K562 (cell line): ENCODE results near the gene MDM4. TPM values are rescaled to one million over a fixed set of nuclear protein-coding genes. Genes with fewer than 3 reads are reported as not detected.

Source experiments
- E4F1 ChIP-seq: fragments of 250-450 bp; sonication (Bioruptor Pico); IDR thresholded peaks from 2 replicates; pipeline ENCODE4 v1.5.0; 2021; ENCODE audit warnings: mild to moderate bottlenecking, borderline replicate concordance
- FOXA1 ChIP-seq: fragments of 450-650 bp; IDR thresholded peaks from 2 replicates; pipeline ENCODE4 v1.6.1; 2016; ENCODE audit warnings: mild to moderate bottlenecking, borderline replicate concordance
- HNRNPLL ChIP-seq: fragments of 200-400 bp; formaldehyde crosslinking; IDR thresholded peaks from 2 replicates; pipeline ENCODE4 v1.6.1; 2017; ENCODE audit warnings: low read length, low read depth, mild to moderate bottlenecking; ENCODE audit not compliant: poor library complexity, severe bottlenecking
- ILF3 ChIP-seq: fragments of 450-650 bp; IDR thresholded peaks from 2 replicates; pipeline ENCODE4 v1.6.1; 2018; ENCODE audit warnings: antibody characterized with exemption, mild to moderate bottlenecking, moderate library complexity, borderline replicate concordance
- IRF9 ChIP-seq: fragments of 450-650 bp; IDR thresholded peaks from 2 replicates; pipeline ENCODE4 v1.6.1; 2016; ENCODE audit warnings: missing biosample characterization, missing genetic modification characterization
- SIN3A ChIP-seq, 2 experiments: fragments of 150-350 bp in 1 of 2; IDR thresholded peaks; 2 replicates each; pipeline ENCODE4 v1.6.1; 2011 to 2016; ENCODE audit warnings: borderline replicate concordance in 2 of 2, low read depth in 2 of 2, low read length in 2 of 2, mild to moderate bottlenecking in 2 of 2, moderate library complexity in 2 of 2; ENCODE audit not compliant: control insufficient read depth in 1 of 2
- ZNF146 ChIP-seq: IDR thresholded peaks from one replicate; pipeline ENCODE4 v1.6.1; 2018; ENCODE audit warnings: missing compliant biosample characterization; ENCODE audit not compliant: unreplicated experiment
- ZNF384 ChIP-seq: IDR thresholded peaks from 2 replicates; pipeline ENCODE4 v1.6.1; 2012; ENCODE audit warnings: low read depth, low read length, improper control_type of control experiment
- ZNF830 ChIP-seq: fragments of 250-450 bp; sonication (Bioruptor Pico); IDR thresholded peaks from 2 replicates; pipeline ENCODE4 v1.5.0; 2021; ENCODE audit warnings: mild to moderate bottlenecking
- polyA plus RNA-seq, 8 experiments: library from polyadenylated mRNA; depleted of rRNA in 4 of 8; stranded (reverse) in 5 of 8; unstranded in 3 of 8; fragments of >200 nt; fragmentation: Nextera tagmentation in 2 of 8; fragmentation: Illumina TruSeq in 1 of 8; extraction: Ambion mirVana in 2 of 8; extraction: Trizol in 1 of 8; gene quantifications; 2 replicates each; pipeline versions ENCODE4 v1.2.1 to v1.2.3, GENCODE V29; 2011 to 2014; ENCODE audit warnings: inconsistent platforms in 1 of 8, missing spikeins in 1 of 8
- total RNA-seq, 7 experiments: library from RNA; depleted of rRNA in 6 of 7; stranded (reverse); fragments of >200 nt in 6 of 7; fragmentation: Illumina TruSeq in 2 of 7; extraction: Trizol in 2 of 7; gene quantifications; 2 replicates each; pipeline versions ENCODE4 v1.2.1 to v1.2.3, GENCODE V29; 2011 to 2021; ENCODE audit warnings: low replicate concordance in 1 of 7
- TF ChIP-seq, protein P1 (sequence below): fragments of 200-600 bp; sonication (generic); IDR thresholded peaks from one replicate; pipeline ENCODE4 v1.6.1; 2012; ENCODE audit warnings: mild to moderate bottlenecking, low read depth, low read length, inconsistent platforms
- TF ChIP-seq, protein P2 (sequence below): sonication (generic); IDR thresholded peaks from 2 replicates; pipeline ENCODE4 v1.6.1; 2016

MDM4 gene
- total and polyA plus RNA-seq, 9 of the 15 experiments (the other 6 are each of a cell fraction or from before 2014, with no cell fraction given) = 3.3 to 61.7 (median 21.2) TPM

- TF ChIP-seq E4F1 (CRISPR knock-in tag) (no peak), SIN3A (IDR thresholded peaks at IDR 0.05; ENCODE audit: borderline replicate concordance in 2 of 2, control insufficient read depth in 1 of 2, low read depth in 2 of 2, low read length in 2 of 2) (no peak), ZNF146 (no peak), HNRNPLL (no peak), IRF9 (tag) (no peak), ZNF830 (CRISPR knock-in tag) (no peak), ILF3 (no peak), FOXA1 (no peak), ZNF384 (no peak)
- TF ChIP-seq, protein P1, sequence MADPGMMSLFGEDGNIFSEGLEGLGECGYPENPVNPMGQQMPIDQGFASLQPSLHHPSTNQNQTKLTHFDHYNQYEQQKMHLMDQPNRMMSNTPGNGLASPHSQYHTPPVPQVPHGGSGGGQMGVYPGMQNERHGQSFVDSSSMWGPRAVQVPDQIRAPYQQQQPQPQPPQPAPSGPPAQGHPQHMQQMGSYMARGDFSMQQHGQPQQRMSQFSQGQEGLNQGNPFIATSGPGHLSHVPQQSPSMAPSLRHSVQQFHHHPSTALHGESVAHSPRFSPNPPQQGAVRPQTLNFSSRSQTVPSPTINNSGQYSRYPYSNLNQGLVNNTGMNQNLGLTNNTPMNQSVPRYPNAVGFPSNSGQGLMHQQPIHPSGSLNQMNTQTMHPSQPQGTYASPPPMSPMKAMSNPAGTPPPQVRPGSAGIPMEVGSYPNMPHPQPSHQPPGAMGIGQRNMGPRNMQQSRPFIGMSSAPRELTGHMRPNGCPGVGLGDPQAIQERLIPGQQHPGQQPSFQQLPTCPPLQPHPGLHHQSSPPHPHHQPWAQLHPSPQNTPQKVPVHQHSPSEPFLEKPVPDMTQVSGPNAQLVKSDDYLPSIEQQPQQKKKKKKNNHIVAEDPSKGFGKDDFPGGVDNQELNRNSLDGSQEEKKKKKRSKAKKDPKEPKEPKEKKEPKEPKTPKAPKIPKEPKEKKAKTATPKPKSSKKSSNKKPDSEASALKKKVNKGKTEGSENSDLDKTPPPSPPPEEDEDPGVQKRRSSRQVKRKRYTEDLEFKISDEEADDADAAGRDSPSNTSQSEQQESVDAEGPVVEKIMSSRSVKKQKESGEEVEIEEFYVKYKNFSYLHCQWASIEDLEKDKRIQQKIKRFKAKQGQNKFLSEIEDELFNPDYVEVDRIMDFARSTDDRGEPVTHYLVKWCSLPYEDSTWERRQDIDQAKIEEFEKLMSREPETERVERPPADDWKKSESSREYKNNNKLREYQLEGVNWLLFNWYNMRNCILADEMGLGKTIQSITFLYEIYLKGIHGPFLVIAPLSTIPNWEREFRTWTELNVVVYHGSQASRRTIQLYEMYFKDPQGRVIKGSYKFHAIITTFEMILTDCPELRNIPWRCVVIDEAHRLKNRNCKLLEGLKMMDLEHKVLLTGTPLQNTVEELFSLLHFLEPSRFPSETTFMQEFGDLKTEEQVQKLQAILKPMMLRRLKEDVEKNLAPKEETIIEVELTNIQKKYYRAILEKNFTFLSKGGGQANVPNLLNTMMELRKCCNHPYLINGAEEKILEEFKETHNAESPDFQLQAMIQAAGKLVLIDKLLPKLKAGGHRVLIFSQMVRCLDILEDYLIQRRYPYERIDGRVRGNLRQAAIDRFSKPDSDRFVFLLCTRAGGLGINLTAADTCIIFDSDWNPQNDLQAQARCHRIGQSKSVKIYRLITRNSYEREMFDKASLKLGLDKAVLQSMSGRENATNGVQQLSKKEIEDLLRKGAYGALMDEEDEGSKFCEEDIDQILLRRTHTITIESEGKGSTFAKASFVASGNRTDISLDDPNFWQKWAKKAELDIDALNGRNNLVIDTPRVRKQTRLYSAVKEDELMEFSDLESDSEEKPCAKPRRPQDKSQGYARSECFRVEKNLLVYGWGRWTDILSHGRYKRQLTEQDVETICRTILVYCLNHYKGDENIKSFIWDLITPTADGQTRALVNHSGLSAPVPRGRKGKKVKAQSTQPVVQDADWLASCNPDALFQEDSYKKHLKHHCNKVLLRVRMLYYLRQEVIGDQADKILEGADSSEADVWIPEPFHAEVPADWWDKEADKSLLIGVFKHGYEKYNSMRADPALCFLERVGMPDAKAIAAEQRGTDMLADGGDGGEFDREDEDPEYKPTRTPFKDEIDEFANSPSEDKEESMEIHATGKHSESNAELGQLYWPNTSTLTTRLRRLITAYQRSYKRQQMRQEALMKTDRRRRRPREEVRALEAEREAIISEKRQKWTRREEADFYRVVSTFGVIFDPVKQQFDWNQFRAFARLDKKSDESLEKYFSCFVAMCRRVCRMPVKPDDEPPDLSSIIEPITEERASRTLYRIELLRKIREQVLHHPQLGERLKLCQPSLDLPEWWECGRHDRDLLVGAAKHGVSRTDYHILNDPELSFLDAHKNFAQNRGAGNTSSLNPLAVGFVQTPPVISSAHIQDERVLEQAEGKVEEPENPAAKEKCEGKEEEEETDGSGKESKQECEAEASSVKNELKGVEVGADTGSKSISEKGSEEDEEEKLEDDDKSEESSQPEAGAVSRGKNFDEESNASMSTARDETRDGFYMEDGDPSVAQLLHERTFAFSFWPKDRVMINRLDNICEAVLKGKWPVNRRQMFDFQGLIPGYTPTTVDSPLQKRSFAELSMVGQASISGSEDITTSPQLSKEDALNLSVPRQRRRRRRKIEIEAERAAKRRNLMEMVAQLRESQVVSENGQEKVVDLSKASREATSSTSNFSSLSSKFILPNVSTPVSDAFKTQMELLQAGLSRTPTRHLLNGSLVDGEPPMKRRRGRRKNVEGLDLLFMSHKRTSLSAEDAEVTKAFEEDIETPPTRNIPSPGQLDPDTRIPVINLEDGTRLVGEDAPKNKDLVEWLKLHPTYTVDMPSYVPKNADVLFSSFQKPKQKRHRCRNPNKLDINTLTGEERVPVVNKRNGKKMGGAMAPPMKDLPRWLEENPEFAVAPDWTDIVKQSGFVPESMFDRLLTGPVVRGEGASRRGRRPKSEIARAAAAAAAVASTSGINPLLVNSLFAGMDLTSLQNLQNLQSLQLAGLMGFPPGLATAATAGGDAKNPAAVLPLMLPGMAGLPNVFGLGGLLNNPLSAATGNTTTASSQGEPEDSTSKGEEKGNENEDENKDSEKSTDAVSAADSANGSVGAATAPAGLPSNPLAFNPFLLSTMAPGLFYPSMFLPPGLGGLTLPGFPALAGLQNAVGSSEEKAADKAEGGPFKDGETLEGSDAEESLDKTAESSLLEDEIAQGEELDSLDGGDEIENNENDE = no peak
- TF ChIP-seq, protein P2, sequence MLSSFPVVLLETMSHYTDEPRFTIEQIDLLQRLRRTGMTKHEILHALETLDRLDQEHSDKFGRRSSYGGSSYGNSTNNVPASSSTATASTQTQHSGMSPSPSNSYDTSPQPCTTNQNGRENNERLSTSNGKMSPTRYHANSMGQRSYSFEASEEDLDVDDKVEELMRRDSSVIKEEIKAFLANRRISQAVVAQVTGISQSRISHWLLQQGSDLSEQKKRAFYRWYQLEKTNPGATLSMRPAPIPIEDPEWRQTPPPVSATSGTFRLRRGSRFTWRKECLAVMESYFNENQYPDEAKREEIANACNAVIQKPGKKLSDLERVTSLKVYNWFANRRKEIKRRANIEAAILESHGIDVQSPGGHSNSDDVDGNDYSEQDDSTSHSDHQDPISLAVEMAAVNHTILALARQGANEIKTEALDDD = no peak
Observed at GRCh38 chr1:204567071-204567470, 50.9 kb downstream of the MDM4 start (continued).
